HG03280 (cell line): ENCODE measurements around the gene ZNF831.

Source experiments
- ATAC-seq: cut with Tn5 transposase; IDR thresholded peaks from one replicate; pipeline ENCODE4 v1.9.1; 2021; ENCODE audit warnings: mild to moderate bottlenecking, moderate library complexity; ENCODE audit not compliant: unreplicated experiment

Gene ZNF831

DNA sequence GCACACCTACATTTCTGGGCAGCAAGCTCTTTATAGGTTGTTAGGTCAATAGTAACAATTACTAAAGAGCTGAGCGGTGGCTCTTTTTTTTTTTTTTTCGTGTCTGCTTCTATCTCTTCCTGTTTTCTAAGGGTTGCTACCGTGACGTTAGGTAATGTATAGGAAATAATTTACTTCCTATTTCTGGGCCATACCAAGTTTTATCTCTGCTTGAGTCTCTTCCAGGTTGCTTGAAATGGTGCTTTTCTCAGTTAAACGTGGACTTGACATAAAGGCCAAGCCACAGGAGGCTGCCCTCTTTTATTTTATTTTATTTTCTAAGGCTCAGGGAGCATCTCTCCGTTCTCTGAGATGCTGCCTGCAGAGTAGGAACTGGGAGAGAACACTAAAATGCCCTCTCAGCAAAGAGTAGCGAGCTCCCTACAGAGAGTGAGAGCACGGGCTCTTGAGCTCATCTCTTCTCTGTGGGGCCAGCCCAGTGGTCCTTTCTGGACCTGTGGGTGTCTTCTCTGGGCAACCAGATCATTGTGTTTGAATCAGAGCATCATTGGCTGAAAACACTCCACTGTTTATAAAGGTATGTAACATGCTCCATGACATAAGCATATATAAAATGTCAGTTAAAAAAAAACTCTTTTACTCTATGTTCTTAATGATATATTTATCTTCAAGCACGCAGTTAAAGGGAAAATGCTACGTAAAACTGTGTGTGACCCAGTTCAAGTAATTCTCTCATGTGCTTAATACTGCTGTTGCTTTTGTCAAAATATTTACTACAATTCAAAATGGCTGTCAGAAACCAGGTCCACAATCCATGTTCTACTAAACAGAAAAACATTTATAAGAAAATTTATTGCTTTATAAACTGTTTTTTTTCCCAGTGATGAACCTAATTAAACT, at the start of gene ZNF831:
Gene ZNF831 (plus strand): TSS at position 191 of the 900 bp plus-strand sequence. CDS start 27,199 bp downstream, outside the sequence.
- no peak for ATAC-seq

- no peak for ATAC-seq
Measured at GRCh38 chr20:59117526-59117925, 46.1 kb upstream of the ZNF831 start.

DNA sequence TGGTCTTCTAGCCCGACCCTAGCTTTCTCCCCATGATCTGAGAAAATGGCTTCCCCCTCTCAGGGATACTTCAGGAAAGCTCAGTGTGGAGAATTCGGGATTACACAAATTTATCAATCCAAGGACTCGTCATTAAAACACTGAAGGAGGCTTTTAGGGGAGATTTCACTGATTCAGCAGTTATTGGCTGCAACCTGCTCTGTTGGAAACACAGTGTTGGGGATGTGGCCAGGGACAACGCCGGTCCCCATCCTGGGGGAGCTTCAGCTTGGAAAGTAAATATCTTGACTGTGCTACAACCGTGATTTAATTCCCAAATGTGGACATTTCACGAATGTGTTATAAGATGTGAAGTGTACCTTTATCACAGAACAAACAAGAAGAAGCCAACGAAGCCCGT, 44.8 kb upstream of the ZNF831 start:
- ATAC-seq: no peak

DNA sequence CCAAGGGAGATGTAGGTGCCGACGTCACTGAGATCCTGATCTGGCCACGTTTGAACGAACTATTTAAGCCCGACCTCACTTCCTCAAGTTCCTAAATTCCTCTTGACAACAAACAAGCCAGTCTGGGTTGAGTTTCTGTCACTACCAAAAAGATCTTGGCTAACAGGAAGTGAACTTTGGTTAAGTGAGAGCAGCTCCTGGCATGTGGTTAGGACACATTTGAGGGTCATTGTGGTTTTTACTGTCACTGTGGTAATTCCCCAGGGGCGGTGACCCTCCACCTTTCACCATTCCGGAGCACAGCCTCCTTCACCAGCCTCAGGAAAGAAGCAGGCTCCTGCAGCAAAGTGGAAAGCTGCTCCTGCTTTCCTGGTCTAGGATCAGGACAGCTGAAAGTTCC, 43.1 kb upstream of the ZNF831 start:
- ATAC-seq: no peak

DNA sequence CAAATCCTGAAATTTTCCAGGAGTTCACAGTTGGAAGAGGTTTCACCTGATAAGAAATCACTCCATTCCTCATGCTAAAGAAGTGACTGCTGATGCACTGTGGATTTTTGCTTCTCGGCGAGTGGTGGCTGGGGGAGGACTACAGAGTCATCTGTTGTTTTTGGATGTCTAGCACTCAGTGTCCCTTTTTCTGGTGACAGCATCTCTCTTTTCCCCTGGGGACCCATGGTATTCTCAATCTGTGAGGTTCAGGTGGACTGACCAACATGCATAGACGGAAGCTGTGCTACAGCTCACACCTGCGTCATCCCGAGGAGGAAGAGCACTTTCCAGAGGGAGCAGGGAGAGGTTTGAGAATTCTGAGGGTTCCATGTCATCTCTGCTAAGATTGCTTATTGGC, 42.7 kb upstream of the ZNF831 start:
- no peak for ATAC-seq

- ATAC-seq: no peak
Measured at GRCh38 chr20:59121714-59122565, 41.7 kb upstream of the ZNF831 start.

DNA sequence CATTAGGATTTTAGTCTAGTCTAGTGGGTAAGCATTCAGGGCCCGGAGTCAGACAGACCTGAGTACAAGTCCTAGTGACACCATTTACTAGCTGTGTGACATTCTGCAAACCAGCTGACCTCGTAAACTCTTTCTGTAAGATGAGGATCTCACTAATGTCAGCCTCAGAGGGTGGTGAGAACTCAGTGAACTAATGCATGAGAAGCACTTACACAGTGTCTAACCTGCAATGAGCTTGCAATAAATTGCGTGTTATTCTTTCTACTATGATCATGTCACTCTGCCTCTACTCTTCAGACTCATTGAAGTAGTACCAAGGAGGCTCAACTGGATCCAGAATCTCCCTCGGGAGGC, 41.1 kb upstream of the ZNF831 start:
- no peak for ATAC-seq

DNA sequence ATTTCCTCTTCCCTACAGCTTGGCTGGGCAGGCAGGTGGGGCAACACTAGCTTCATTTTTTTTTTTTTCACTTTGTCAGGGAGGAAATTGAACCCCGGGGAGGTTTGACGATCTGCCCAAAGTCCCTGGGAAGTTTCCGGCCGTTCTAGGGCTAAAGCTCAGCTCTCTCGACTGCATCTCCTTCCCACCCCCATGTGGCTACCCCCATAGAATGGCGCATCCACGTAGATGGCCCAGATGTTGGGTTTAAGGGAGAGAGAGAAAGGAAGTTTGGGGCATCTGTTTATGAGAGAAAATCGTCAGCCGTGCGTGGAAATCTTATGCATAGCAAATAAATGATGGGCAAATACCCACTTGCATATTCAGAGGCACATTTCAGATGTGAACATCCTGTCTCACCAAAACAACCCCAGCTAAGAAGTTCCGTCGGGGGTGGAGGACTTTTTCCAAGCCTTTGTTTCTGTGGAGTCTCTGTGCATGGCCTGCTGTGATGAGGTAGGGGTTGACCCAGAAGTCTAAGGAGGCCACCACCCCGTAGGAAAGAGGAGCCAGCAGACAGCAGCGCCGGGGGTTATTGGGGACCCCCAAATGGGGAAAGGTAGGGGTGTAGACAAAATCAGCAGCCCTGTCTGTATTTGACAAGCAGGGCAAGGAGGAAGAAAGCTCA, 40.5 kb upstream of the ZNF831 start:
- no peak for ATAC-seq

DNA sequence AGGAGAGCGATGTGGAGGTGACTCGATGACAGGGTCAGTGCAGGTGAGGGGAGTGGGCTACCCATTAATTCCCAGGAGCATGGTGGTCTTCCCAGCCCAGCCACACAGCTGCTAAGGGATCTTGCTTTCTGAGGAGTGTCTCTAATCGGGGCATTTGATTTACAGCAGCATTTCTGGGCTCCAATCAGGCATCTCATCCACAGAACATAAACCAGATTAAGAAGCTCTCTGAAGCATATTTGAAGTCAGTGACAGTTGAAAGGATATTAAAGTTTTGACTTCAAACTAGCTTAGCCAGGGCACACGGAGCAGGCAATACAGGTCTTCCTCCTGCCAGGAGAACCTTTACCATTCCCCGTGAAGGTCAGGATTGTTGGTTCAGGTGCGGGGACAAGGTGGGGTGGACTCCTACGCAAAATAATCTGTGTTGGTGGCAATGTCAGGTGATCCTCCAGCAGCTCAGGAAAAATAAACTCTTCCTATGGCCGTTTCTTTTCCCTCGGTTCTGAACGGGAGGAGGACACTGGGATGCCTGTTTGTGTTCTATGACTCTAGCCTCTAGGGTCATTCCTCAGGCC, 39.9 kb upstream of the ZNF831 start:
- no peak for ATAC-seq

DNA sequence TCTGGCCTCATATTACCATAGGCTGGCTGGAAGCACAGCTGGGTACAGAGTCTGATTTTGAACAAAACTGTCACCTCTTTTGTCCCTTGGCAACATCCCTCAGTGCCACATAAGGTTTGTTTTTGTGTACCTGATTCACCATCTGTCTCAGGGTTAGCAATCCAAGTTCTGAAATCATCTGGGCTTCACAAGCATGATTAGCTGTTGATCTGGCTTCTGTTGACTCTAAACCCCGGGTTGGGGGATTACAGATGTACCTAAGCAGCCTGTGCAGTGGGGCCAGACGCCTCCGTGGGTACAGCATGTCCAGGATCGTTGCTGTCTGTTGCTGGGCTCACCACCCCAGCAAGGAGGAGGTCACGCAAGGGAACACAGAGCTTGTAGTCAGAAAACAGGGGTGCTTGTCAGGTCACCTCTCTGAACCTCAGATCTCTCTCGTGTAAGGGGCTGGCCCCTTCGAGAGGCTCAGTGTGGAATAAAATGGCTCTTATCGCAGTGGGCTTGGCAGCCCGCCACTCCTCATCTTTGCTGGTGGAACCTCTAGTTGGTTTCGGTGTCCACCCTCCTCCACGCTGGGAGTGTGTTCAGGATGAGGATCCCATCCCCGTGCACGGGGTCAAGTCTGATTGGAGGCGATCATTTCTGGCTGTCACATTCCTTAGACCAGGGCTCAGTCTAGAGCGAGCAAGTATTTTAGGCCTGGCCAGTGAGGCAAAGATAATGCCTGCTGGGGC, 39.2 kb upstream of the ZNF831 start:
- no peak for ATAC-seq

DNA sequence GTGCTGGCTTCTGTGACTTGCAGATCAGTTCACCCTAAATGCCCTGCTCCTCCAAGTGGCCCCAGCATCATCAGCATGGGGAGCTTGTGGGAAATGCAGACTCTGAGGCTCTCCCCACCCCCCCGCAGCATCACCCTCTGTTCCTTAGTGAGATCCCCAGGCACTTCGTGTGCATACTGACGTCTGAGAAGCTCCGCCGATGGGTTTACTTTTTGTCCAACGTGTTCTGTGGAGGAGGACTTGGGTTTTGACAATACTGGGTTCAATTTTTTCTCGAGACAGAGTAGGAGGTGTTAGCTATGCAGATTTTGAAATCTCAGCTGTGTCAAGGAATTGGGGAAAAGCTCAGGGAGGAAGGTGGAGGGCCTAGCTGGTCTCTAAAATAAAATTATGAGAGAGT, 38.3 kb upstream of the ZNF831 start:
- ATAC-seq: no peak

- no peak for ATAC-seq
Measured at GRCh38 chr20:59125836-59126235, 37.8 kb upstream of the ZNF831 start.

GRCh38 chr20:59127839-59128238, 35.8 kb upstream of the ZNF831 start:
- no peak for ATAC-seq

DNA sequence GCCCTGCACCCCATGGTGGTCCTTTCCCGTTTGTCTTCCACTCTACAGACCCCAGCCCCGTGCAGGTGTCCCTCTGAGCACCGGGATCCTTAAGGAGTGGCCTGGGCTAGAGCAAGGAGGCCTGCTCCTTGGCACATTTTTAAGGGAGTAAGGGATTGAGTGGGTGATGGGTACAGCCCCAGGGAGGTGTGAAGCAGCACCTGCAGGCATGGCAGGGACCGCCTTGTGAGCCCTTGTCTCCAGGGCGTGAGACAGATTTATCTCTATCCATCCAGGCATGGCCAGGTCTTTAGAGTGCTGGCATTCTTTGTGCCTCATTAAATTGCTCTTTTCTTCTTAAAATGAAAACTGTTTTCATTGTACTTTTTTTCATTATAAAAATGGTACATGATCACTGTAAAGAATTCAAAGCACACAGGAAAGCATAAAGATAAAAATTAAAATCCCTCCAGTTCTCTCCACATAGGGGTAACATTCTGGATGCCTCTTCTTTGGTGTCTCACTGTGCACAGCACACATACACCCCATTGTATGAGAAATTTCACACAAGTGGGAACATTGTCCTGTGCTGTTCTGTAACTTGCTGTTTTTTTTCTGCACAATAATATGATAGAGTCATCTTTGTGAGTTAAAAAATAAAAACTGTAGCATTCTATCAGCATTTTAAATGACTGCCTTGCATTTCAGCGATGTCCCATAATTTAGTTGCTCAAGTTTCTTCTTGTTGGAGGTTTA, 31.9 kb upstream of the ZNF831 start:
- no peak for ATAC-seq

GRCh38 chr20:59134182-59134581, 29.4 kb upstream of the ZNF831 start:
- ATAC-seq: no peak

- ATAC-seq: no peak
Measured at GRCh38 chr20:59135093-59135492, 28.5 kb upstream of the ZNF831 start.

DNA sequence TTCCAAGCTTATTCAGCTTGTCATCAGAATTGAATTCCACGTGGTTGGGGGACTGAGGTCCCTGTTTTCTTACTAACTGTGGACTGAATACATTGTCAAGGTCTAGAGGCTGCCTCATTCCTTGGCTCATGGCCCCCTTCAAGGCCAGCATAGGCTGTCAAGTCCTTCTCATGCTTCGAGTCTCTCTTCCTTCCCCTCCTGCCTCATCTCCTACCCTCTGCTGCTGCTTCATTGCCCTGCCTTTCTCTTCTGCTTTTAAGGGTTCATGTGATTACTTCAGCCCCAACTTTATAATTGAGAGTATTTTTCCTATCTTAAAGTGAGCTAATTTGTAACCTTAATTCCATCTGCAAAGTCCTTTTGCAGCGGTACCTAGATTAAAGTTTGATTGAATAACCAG, 27.6 kb upstream of the ZNF831 start:
- ATAC-seq: no peak

DNA sequence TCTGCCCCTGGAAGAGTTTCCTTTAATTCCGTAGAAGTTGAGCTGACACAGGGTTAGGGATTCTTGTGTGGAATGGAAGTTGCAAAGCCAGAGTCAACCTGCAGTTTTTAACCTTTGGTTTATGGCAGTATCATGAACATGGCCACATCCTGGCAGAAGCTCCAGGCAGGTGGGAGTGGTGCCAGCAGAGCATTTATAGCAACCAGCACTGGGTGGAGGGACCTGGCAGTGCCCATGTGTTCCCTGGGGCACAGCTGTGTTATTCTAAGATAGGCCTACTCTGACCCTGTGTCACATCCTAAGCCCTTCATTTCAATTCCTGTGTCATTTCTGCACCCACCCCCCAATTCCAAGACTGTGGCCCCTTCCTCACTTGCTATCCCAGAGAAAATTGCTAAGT, 26.1 kb upstream of the ZNF831 start:
- no peak for ATAC-seq

DNA sequence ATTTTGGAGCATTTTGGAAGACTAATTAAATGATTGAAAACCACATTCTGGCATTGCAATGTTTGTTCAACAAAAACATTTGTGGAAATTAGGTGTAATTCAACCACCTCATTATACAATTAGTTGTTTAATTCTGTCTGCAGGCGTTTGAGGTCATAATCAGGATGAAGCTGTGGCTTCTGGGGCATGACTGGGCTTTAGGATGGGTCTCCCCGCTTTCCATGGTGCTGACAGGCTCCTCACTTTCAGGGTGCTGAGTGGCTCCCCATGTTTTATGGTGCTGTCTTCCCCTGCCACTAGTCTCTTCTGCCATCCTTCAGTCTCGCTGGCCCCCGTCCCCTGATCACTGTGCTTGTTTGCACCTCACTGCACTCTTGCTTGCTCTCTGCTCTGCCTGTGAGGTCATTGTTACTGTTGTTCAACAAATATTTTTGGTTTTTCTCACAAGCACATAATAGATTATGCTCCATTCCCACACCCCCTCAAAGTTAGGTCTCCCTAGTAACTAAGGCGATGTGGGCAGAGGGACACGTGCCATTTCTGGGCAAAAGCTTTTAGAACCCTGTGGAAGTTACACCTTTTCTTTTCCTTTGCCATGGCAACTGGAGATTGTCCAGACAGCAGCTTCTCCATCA, 25.4 kb upstream of the ZNF831 start:
- no peak for ATAC-seq
